Heart left ventricle (tissue), 13 donors: ENCODE data around the gene SCAF8.

Experiments
- POLR2A ChIP-seq, 2 donors: fragments of 450-650 bp; IDR thresholded peaks; one replicate each; pipeline ENCODE4 v1.6.1; 2017; ENCODE audit warnings: antibody characterized with exemption in 2 of 2, mild to moderate bottlenecking in 2 of 2, moderate library complexity in 2 of 2
- TF ChIP-seq, protein P1 (sequence below), 12 donors: fragments of 200-600 bp; sonication (generic) in 4 of 12; IDR thresholded peaks; one replicate each; pipeline versions ENCODE4 v1.5.0 to v1.8.0; 2018 to 2022; ENCODE audit warnings: antibody characterized with exemption in 12 of 12, mild to moderate bottlenecking in 5 of 12
- donor health status: ischemic (EF 13 %, LVEDD 7.1; RV severe dilation, severe dysfunction).
- donor health status: DM: no; HTN: yes; CAD: no.
- donor health status: DM: no; HTN: no; CAD: no.
- donor health status: ischemic (EF 25% LVEDD 6.9; RV normal size, moderate dysfunction).
- donor health status: ischemic (EF 25% LVEDD 5.7; RV mildly dilated, moderate dysfunction).
- donor health status: ischemic (EF 35%, LVEDD 5.7; RV mildly dilated, moderate dysfunction).
- donor health status: nonischemic (EF 11% LVEDD 7.7; RV severe dilation, severe dysfunction).
- donor health status: DM: yes; HTN: yes; CAD: no.
- donor health status: PGD.
- donor health status: ischemic (EF 29% LVEDD 5.4; RV normal size, mild dysfunction).
- donor health status: nonischemic (EF 23%, LVEDD 6.1; RV moderate dilation, normal function).

DNA sequence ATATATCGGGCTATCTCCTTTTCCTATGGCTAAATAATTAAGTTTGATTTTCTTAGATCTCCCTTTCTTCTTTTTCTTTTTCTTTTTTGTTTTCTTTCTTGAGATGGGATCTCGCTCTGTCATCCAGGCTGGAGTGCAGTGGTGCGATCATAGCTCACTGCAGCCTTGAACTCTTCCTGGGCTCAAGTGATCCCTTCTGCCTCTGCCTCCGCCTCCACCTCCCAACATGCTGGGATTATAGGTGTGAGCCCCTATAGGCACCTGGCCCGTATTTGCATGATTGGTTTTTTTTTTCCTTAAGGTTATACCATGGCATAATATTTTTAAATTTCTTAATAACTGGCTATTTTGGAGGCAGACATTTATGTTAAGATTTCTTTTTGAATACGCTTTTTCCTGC, 106.3 kb downstream of the SCAF8 start:
- no peak for TF ChIP-seq POLR2A (IDR thresholded peaks at IDR 0.05)
- TF ChIP-seq, protein P1, sequence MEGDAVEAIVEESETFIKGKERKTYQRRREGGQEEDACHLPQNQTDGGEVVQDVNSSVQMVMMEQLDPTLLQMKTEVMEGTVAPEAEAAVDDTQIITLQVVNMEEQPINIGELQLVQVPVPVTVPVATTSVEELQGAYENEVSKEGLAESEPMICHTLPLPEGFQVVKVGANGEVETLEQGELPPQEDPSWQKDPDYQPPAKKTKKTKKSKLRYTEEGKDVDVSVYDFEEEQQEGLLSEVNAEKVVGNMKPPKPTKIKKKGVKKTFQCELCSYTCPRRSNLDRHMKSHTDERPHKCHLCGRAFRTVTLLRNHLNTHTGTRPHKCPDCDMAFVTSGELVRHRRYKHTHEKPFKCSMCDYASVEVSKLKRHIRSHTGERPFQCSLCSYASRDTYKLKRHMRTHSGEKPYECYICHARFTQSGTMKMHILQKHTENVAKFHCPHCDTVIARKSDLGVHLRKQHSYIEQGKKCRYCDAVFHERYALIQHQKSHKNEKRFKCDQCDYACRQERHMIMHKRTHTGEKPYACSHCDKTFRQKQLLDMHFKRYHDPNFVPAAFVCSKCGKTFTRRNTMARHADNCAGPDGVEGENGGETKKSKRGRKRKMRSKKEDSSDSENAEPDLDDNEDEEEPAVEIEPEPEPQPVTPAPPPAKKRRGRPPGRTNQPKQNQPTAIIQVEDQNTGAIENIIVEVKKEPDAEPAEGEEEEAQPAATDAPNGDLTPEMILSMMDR (IDR thresholded peaks at IDR 0.05) = no peak
